Thyroid gland (tissue), 4 donors: ENCODE data around the gene LEF1. TPM values are rescaled to one million over a fixed set of nuclear protein-coding genes. Genes with fewer than 3 reads are reported as not detected.

ENCODE experiments used
- DNase-seq, 2 donors: peaks; one replicate each; pipeline ENCODE4 v3.0.0-alpha.2; 2019
- H3K27ac ChIP-seq, 3 donors: fragments of 200-600 bp; sonication (generic); 1 replicate in 2 of 3; 2 replicates in 1 of 3; pipeline ENCODE4 v1.5.1; 2016 to 2019; ENCODE audit warnings: mild to moderate bottlenecking in 1 of 3, moderate library complexity in 1 of 3
- H3K27me3 ChIP-seq: fragments of 200-600 bp; sonication (generic); one replicate; pipeline ENCODE4 v1.5.1; 2019
- H3K36me3 ChIP-seq, 2 donors: fragments of 200-600 bp; sonication (generic); one replicate each; pipeline ENCODE4 v1.5.1; 2016 to 2019
- H3K4me1 ChIP-seq, 2 donors: fragments of 200-600 bp; sonication (generic); one replicate each; pipeline ENCODE4 v1.5.1; 2017 to 2019
- H3K4me3 ChIP-seq, 3 donors: fragments of 200-600 bp; sonication (generic); replicated peaks in 1 of 3; 1 replicate in 2 of 3; 2 replicates in 1 of 3; pipeline ENCODE4 v1.5.1; 2016; ENCODE audit warnings: mild to moderate bottlenecking in 1 of 3
- H3K9me3 ChIP-seq: fragments of 200-600 bp; sonication (generic); one replicate; pipeline ENCODE4 v1.5.1; 2017
- POLR2A ChIP-seq, 2 donors: fragments of 450-650 bp; IDR thresholded peaks; one replicate each; pipeline ENCODE4 v1.6.1; 2017; ENCODE audit warnings: antibody characterized with exemption in 2 of 2, mild to moderate bottlenecking in 2 of 2, moderate library complexity in 1 of 2
- WGBS, 2 donors: methylation state at CpG; one replicate each; pipeline ENCODE4 v1.1.5; 2017; 5-methylcytosine and 5-hydroxymethylcytosine counted together
- intact Hi-C: fragments of 100-400 bp; cut with DNase I; formaldehyde crosslinking; loops from one replicate; pipeline ENCODE4 v1.15.1; 2023
- total RNA-seq, 4 donors: library from RNA; depleted of rRNA; stranded (reverse); fragments of >200 nt; gene quantifications; one replicate each; pipeline ENCODE4 v1.2.3, GENCODE V29; 2016
- TF ChIP-seq, protein P1 (sequence below), 6 experiments: fragments of 200-600 bp in 3 of 6; fragments of 450-650 bp in 3 of 6; sonication (generic) in 3 of 6; IDR thresholded peaks; one replicate each; pipeline ENCODE4 v1.5.1; 2016 to 2019; ENCODE audit warnings: antibody characterized with exemption in 6 of 6, mild to moderate bottlenecking in 2 of 6, inconsistent platforms in 1 of 6, moderate library complexity in 1 of 6

LEF1 gene
- total RNA-seq, 4 donors from 2014 or later, result 4.2 to 24.3 (median 9.9) TPM

DNA sequence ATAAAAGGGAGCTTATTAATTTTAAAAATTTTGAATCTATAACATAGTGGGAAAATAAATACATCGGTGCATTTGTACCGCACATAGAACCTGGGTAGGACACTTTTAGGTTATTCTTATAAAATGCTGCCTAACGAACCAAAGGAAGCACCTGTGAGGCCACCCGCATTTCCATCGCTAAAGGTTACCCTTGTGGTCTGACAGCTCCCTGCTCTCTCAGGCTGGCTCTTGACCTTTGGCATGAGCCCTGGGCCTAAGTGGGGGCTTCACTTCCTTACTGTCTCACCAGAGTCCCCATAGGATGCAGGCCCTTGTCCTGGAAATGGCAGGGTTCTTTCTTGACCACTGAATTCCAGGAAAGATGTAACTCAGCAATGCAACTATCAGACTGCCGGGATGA lies 133.0 kb downstream of the LEF1 start:
- WGBS, 2 donors, result 85 to 86% methylated on average over 6 of the region's 6 CpGs
- Histone ChIP-seq H3K4me3 (no peak overlapping the region), H3K9me3 (no peaks in the 10 kb centered on the region), H3K4me1 (no peaks in the 10 kb centered on the region), H3K27ac (no peak overlapping the region), H3K36me3 (peaks cover 8 to 15% of the 10 kb centered on the region in 2 donors), H3K27me3 (no peaks in the 10 kb centered on the region)
- DNase-seq, result no peak
- TF ChIP-seq POLR2A (IDR thresholded peaks at IDR 0.05), result no peak
- TF ChIP-seq, protein P1, sequence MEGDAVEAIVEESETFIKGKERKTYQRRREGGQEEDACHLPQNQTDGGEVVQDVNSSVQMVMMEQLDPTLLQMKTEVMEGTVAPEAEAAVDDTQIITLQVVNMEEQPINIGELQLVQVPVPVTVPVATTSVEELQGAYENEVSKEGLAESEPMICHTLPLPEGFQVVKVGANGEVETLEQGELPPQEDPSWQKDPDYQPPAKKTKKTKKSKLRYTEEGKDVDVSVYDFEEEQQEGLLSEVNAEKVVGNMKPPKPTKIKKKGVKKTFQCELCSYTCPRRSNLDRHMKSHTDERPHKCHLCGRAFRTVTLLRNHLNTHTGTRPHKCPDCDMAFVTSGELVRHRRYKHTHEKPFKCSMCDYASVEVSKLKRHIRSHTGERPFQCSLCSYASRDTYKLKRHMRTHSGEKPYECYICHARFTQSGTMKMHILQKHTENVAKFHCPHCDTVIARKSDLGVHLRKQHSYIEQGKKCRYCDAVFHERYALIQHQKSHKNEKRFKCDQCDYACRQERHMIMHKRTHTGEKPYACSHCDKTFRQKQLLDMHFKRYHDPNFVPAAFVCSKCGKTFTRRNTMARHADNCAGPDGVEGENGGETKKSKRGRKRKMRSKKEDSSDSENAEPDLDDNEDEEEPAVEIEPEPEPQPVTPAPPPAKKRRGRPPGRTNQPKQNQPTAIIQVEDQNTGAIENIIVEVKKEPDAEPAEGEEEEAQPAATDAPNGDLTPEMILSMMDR (IDR thresholded peaks at IDR 0.05), result no peak
- intact Hi-C loops, result no loop called here

DNA sequence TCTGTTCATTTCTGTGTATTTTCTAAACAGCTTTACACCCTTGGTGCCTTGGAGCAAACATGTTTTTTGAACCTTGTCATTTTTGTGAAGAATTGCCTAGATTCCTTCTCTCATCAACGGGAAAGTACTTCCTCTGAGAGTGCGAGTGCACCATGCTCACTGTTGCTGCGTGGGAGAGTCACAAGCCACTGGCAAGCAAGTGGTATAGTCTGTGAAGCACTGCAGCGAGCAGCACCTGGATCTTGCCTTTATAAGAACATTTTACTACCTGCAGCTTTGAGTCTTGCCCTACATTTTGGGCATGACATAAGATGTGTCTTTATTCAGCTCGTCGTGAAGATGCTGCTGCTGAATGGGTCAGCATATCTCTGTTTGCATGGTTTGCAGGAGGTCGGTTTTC lies 134.2 kb downstream of the LEF1 start:
- no peaks in the 10 kb centered on the region for H3K27me3 ChIP-seq
- no peak for DNase-seq
- H3K9me3 ChIP-seq, result no peaks in the 10 kb centered on the region
- H3K4me3 ChIP-seq, result no peak overlapping the region
- H3K4me1 ChIP-seq, result no peaks in the 10 kb centered on the region
- TF ChIP-seq, protein P1 (IDR thresholded peaks at IDR 0.05), result no peak
- no peak for TF ChIP-seq POLR2A (IDR thresholded peaks at IDR 0.05)
- no peak overlapping the region for H3K27ac ChIP-seq
- H3K36me3 ChIP-seq, result peaks cover 8 to 18% of the 10 kb centered on the region in 2 donors
- intact Hi-C loops, result no loop called here
- 81 to 88% methylated on average over 7 of the region's 7 CpGs for WGBS, 2 donors

DNA sequence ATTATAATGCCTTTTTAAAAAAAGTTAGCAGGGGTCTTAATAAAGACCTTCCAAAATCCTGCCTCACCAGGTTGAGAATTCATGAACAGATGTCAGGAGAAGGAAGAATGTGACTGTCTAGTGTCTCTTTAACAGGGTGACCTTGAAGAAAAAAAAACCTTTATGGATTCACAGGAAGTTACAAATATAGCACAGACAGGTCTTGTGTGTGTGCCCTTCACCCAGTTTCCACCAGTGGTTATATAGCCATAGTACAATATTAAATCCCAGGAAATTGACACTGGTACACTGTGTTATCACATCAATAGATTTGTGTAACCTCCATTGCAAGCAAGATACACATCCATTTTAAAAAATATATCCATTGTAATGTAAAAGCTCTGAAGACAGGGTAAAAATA lies 135.4 kb downstream of the LEF1 start:
- TF ChIP-seq, protein P1 (IDR thresholded peaks at IDR 0.05), result no peak
- no peak for TF ChIP-seq POLR2A (IDR thresholded peaks at IDR 0.05)
- Histone ChIP-seq H3K27ac (no peak overlapping the region), H3K36me3 (peaks cover 8 to 18% of the 10 kb centered on the region in 2 donors), H3K4me3 (no peak overlapping the region), H3K9me3 (no peaks in the 10 kb centered on the region), H3K4me1 (no peaks in the 10 kb centered on the region), H3K27me3 (no peaks in the 10 kb centered on the region)
- DNase-seq, result no peak
- intact Hi-C loops, result no loop called here

DNA sequence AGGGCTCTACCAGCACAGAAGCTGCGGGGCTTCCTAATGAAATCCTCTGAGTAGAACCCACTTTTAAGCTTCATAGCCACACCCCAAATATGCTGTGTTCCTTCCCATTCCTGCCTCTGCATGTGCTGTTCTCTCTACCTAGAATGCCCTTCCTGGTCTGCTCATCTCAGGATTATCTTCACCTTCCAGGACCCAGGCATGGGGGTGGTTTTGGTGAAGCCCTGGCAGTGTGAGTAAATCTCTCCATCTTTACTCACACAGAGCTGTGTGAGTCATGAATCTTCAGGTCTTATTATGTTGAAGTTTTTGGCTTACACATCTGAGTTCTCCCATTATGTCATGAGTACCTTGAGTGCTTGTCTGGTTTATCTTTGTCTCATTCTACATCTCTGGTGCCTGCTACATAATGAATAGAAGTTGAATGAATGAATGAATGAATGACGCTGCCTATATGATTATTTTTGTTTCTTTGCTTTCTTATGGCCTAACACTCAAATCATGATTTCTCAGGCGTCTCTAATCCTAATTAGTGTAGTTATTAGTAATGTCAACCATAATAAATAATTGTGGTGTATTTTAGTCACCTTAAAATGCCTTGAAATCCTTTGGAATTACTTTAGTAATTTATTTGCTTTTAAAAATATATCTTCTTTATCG lies 137.2 kb downstream of the LEF1 start:
- H3K4me3 ChIP-seq, result no peak overlapping the region
- intact Hi-C loops, result no loop called here
- 98 to 99% methylated on average over 4 of the region's 4 CpGs for WGBS, 2 donors
- no peaks in the 10 kb centered on the region for H3K9me3 ChIP-seq
- H3K36me3 ChIP-seq, result peaks cover 12 to 22% of the 10 kb centered on the region in 2 donors
- DNase-seq, result no peak
- H3K4me1 ChIP-seq, result no peaks in the 10 kb centered on the region
- H3K27me3 ChIP-seq, result no peaks in the 10 kb centered on the region
- no peak overlapping the region for H3K27ac ChIP-seq
- TF ChIP-seq, protein P1 (IDR thresholded peaks at IDR 0.05), result no peak
- TF ChIP-seq POLR2A (IDR thresholded peaks at IDR 0.05), result no peak

DNA sequence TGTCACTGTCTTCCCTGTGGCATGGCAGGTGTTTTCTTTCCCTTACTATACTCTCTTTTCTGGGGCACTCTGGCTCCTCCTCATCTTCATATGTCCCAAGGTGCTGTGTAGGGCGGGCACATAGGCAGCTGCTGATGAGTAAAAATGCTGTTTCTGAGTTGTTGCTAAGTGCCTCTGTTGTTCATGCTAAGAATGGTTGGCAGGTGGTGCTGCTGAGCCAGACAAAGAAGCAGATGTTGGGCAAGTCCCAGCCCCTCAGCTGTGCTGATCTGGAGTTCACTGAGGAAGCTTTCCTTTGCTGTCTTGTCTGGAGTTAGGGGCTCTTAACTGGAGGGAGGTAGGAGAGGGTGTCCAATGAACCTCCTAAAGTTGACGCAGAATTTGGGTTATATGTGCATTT lies 138.4 kb downstream of the LEF1 start:
- WGBS, 2 donors, result 91 to 96% methylated on average over 2 of the region's 2 CpGs
- Histone ChIP-seq H3K36me3 (peaks cover 12 to 22% of the 10 kb centered on the region in 2 donors), H3K9me3 (no peaks in the 10 kb centered on the region), H3K27me3 (no peaks in the 10 kb centered on the region), H3K27ac (no peak overlapping the region), H3K4me3 (no peak overlapping the region), H3K4me1 (no peaks in the 10 kb centered on the region)
- TF ChIP-seq POLR2A (IDR thresholded peaks at IDR 0.05), result no peak
- TF ChIP-seq, protein P1 (IDR thresholded peaks at IDR 0.05), result peak in 4 of 6 experiments; percentile 28 to 45 (median 35)
- intact Hi-C loops, result no loop called here
- DNase-seq, result peak; percentile 39 to 53
